GM12878 (cell line): ENCODE results near the gene MRTFB. TPM values are rescaled to one million over a fixed set of nuclear protein-coding genes. Genes with fewer than 3 reads are reported as not detected.
"Not testable (repeated sequence)": the region's sequence is repeated elsewhere in the genome, so short reads cannot be mapped to it uniquely, and the experiment has no call there.

Experiments
- ATAC-seq: fragments of 200-7000 bp; cut with Tn5 transposase; 3 replicates; pipeline ENCODE4 v1.9.1; 2020; ENCODE audit warnings: mild to moderate bottlenecking, moderate library complexity
- BruUV-seq: library from RNA; stranded (reverse); fragments of 400-500 nt; replicated peaks from 2 replicates; lab custom pipeline; 2021; lab: Mats Ljungman, UMichigan
- CTCF ChIA-PET: fragments of 300-600 bp; sonication (Branson Sonifier 250); formaldehyde crosslinking; extraction: SDS; loops from one replicate; lab custom pipeline; 2021; ENCODE audit warnings: inconsistent platforms; lab: Yijun Ruan, JAX
- POLR2A ChIA-PET: fragments of 350-600 bp; formaldehyde crosslinking; extraction: SDS; loops from one replicate; lab custom pipeline; 2021; ENCODE audit warnings: inconsistent platforms; lab: Charles Lee
- RAD21 ChIA-PET: fragments of 300-600 bp; sonication (Branson Sonifier 250); formaldehyde crosslinking; loops from one replicate; lab custom pipeline; 2023; ENCODE audit warnings: antibody characterized with exemption; ENCODE audit not compliant: unreplicated experiment; lab: Charles Lee
- SMC1A ChIA-PET: fragments of 300-600 bp; sonication (Branson Sonifier 250); formaldehyde crosslinking; loops from one replicate; lab custom pipeline; 2023; ENCODE audit not compliant: unreplicated experiment, uncharacterized antibody; lab: Charles Lee
- DNase-seq: peaks from one replicate; pipeline ENCODE4 v3.0.0-alpha.2; 2011; ENCODE audit warnings: low read depth, low spot score
- FAIRE-seq: peaks from 3 replicates; lab custom pipeline; 2011; peaks lifted over from hg19 to GRCh38; lab: Jason Lieb, UNC
- H2AFZ ChIP-seq: 2 replicates; pipeline ENCODE4 v1.6.0; 2011; ENCODE audit warnings: low read depth, low read length, control low read depth; ENCODE audit not compliant: control insufficient read depth
- H3K27ac ChIP-seq: 2 replicates; pipeline ENCODE4 v1.5.1; 2011; ENCODE audit warnings: control low read depth; ENCODE audit not compliant: control insufficient read depth, insufficient read depth
- H3K27me3 ChIP-seq, 2 experiments: replicated peaks in 1 of 2; 2 replicates each; pipeline versions ENCODE4 v1.6.0 to v1.6.1; 2011; ENCODE audit warnings: low read length in 1 of 2; ENCODE audit not compliant: control insufficient read depth in 2 of 2, insufficient read depth in 2 of 2
- H3K36me3 ChIP-seq, 2 experiments: 2 replicates each; pipeline ENCODE4 v1.5.1; 2011; ENCODE audit warnings: low read length in 1 of 2; ENCODE audit not compliant: control insufficient read depth in 2 of 2, insufficient read depth in 2 of 2
- H3K4me1 ChIP-seq: 2 replicates; pipeline ENCODE4 v1.6.1; 2011; ENCODE audit warnings: mild to moderate bottlenecking, low read length, moderate library complexity, mixed read lengths; ENCODE audit not compliant: control insufficient read depth, insufficient read depth
- H3K4me2 ChIP-seq: 2 replicates; pipeline ENCODE4 v1.6.0; 2011; ENCODE audit warnings: control low read depth; ENCODE audit not compliant: control insufficient read depth, insufficient read depth
- H3K4me3 ChIP-seq: fragments of 200-600 bp; sonication (generic); 2 replicates; pipeline ENCODE4 v1.5.1; 2016
- H3K79me2 ChIP-seq: 2 replicates; pipeline ENCODE4 v1.6.0; 2011; ENCODE audit warnings: low read length; ENCODE audit not compliant: control insufficient read depth, insufficient read depth
- H3K9ac ChIP-seq: 2 replicates; pipeline ENCODE4 v1.8.0; 2011; ENCODE audit warnings: low read length, control low read depth, mixed read lengths; ENCODE audit not compliant: control insufficient read depth, insufficient read depth
- H3K9me3 ChIP-seq: replicated peaks from 3 replicates; pipeline ENCODE4 v1.5.1; 2011; ENCODE audit warnings: mild to moderate bottlenecking, low read length; ENCODE audit not compliant: control insufficient read depth, insufficient read depth
- H4K20me1 ChIP-seq: 2 replicates; pipeline ENCODE4 v1.6.0; 2011; ENCODE audit not compliant: control insufficient read depth, insufficient read depth
- ATF7 ChIP-seq: fragments of 450-650 bp; IDR thresholded peaks from 2 replicates; pipeline ENCODE4 v1.6.1; 2016; ENCODE audit warnings: low read depth, mild to moderate bottlenecking
- CBFB ChIP-seq: IDR thresholded peaks from 2 replicates; pipeline ENCODE4 v1.6.1; 2016; ENCODE audit warnings: antibody characterized with exemption, low read depth
- CBX5 ChIP-seq: sonication (generic); IDR thresholded peaks from 2 replicates; pipeline ENCODE4 v1.6.1; 2016; ENCODE audit warnings: low read depth, moderate library complexity, mild to moderate bottlenecking, inconsistent platforms
- CHD1 ChIP-seq: IDR thresholded peaks from 2 replicates; pipeline ENCODE4 v1.6.1; 2012; ENCODE audit warnings: low read depth, low read length, improper control_type of control experiment
- CHD4 ChIP-seq: fragments of 200-600 bp; sonication (generic); IDR thresholded peaks from 2 replicates; pipeline ENCODE4 v1.6.1; 2016; ENCODE audit warnings: mild to moderate bottlenecking
- ESRRA ChIP-seq: IDR thresholded peaks from 2 replicates; pipeline ENCODE4 v1.6.1; 2012; ENCODE audit warnings: mild to moderate bottlenecking, low read length, improper control_type of control experiment
- HCFC1 ChIP-seq: fragments of 150-350 bp; IDR thresholded peaks from 2 replicates; pipeline ENCODE4 v1.6.1; 2014; ENCODE audit warnings: low read length
- KAT2A ChIP-seq: conservative IDR thresholded peaks from 2 replicates; pipeline ENCODE4 v1.6.1; 2011; ENCODE audit warnings: low read depth, low read length; ENCODE audit not compliant: control insufficient read depth
- POU2F2 ChIP-seq: IDR thresholded peaks from 3 replicates; pipeline ENCODE4 v1.6.1; 2011; ENCODE audit warnings: low read depth, mild to moderate bottlenecking, low read length, borderline replicate concordance
- SPI1 ChIP-seq: IDR thresholded peaks from 2 replicates; pipeline ENCODE4 v1.6.1; 2011; ENCODE audit warnings: low read depth, mild to moderate bottlenecking, low read length, moderate library complexity, borderline replicate concordance; ENCODE audit not compliant: insufficient read depth
- TBL1XR1 ChIP-seq: IDR thresholded peaks from 2 replicates; pipeline ENCODE4 v1.6.1; 2012; ENCODE audit warnings: low read depth, low read length, improper control_type of control experiment
- YY1 ChIP-seq: IDR thresholded peaks from 2 replicates; pipeline ENCODE4 v1.6.1; 2011; ENCODE audit warnings: low read depth, mild to moderate bottlenecking, low read length
- ZNF24 ChIP-seq: fragments of 450-650 bp; IDR thresholded peaks from 2 replicates; pipeline ENCODE4 v1.6.1; 2017; ENCODE audit warnings: antibody characterized with exemption, mild to moderate bottlenecking
- WGBS: methylation state at CpG from one replicate; pipeline ENCODE4 v1.1.6; 2016; ENCODE audit warnings: low lambda C conversion rate; ENCODE audit not compliant: insufficient replicate concordance, insufficient coverage; ENCODE audit errors: missing lambda C conversion rate; 5-methylcytosine and 5-hydroxymethylcytosine counted together
- in situ Hi-C: fragments of 300-500 bp; cut with MboI; formaldehyde crosslinking; loops from 9 replicates; pipeline ENCODE4 v1.14.3; 2018; ENCODE audit warnings: mixed read lengths
- intact Hi-C: fragments of 100-400 bp; cut with micrococcal nuclease; formaldehyde crosslinking; loops from one replicate; pipeline ENCODE4 v1.14.2; 2022; ENCODE audit not compliant: unreplicated experiment
- polyA plus RNA-seq, 11 experiments: library from polyadenylated mRNA; depleted of rRNA in 4 of 11; unstranded in 6 of 11; stranded (reverse) in 5 of 11; fragments of >200 nt; fragmentation: Nextera tagmentation in 4 of 11; fragmentation: Illumina TruSeq in 1 of 11; extraction: Ambion mirVana in 4 of 11; extraction: Trizol in 1 of 11; gene quantifications; 1 replicate in 1 of 11; 2 replicates in 10 of 11; pipeline versions ENCODE4 v1.2.1 to v1.2.3, GENCODE V29; 2011 to 2016; ENCODE audit warnings: inconsistent platforms in 2 of 11, missing spikeins in 2 of 11, low read depth in 1 of 11
- total RNA-seq, 4 experiments: library from RNA; depleted of rRNA in 3 of 4; stranded (reverse); fragments of >200 nt in 3 of 4; fragmentation: Illumina TruSeq in 1 of 4; extraction: Trizol in 1 of 4; gene quantifications; 2 replicates each; pipeline versions ENCODE4 v1.2.1 to v1.2.3, GENCODE V29; 2013 to 2021
- TF ChIP-seq, protein P1 (sequence below): IDR thresholded peaks from 2 replicates; pipeline ENCODE4 v1.6.1; 2011; ENCODE audit warnings: low read depth, low read length, improper control_type of control experiment, borderline replicate concordance

MRTFB gene
- total and polyA plus RNA-seq, 10 of the 15 experiments (the other 5 are each of a cell fraction or from before 2014, with no cell fraction given) = 2.1 to 14.3 (median 8.0) TPM

DNA sequence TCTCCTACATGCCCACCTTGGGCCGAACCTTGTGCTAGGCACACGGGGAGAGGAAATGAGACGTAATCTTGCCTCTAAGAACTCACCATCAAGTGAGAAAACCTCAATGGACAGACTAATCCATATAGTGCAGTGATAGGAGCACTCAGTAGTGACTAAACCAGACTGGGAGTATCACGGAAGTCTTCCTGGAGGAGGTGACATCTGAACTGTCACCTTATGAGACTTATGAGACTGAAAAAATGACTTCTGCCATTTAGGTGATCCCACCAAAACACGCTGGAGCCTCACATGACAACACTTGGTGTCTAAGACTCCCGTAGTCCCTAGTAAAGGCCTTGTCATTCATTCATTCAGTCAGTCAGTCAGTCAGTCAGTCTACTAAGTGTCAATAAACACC is 27.3 kb upstream of the MRTFB start:
- CTCF ChIA-PET = interaction anchor here (0.9 kb wide), 1 partner anchor 46 kb away, joined by 3 read pairs; no protein-coding TSS in a partner anchor
- FAIRE-seq = no peak

GRCh38 chr16:14047121-14047859 is 23.8 kb upstream of the MRTFB start:
- 58% methylated on average over 6 of the region's 6 CpGs for WGBS
- H3K9ac ChIP-seq, H3K4me1 ChIP-seq, H3K9me3 ChIP-seq, H3K27me3 ChIP-seq, ATAC-seq, H3K4me3 ChIP-seq, H4K20me1 ChIP-seq, SMC1A ChIA-PET, RAD21 ChIA-PET, H3K79me2 ChIP-seq, BruUV-seq, DNase-seq, intact Hi-C loops, FAIRE-seq, H3K4me2 ChIP-seq, H3K27ac ChIP-seq, H3K36me3 ChIP-seq, H2AFZ ChIP-seq, in situ Hi-C loops, POLR2A ChIA-PET: not testable (repeated sequence)
- CTCF ChIA-PET = interaction anchor here (0.5 kb wide), 1 partner anchor 137 kb away, joined by 5 read pairs; no protein-coding TSS in a partner anchor

More for the DNA sequence above, 27.3 kb upstream of the MRTFB start:
- H3K4me1 ChIP-seq = no peaks in the 10 kb centered on the region
- H2AFZ ChIP-seq = no peak overlapping the region
- in situ Hi-C loops (no loop called here), intact Hi-C loops (no loop called here)
- ChIA-PET SMC1A (no interaction called here), POLR2A (no interaction called here), RAD21 (no interaction called here)
- H4K20me1 ChIP-seq = no peaks in the 10 kb centered on the region
- no TSS peak for BruUV-seq
- H3K4me3 ChIP-seq = no peak overlapping the region
- no peaks in the 10 kb centered on the region for H3K27me3 ChIP-seq
- no peak overlapping the region for H3K4me2 ChIP-seq
- no peaks in the 10 kb centered on the region for H3K36me3 ChIP-seq
- H3K79me2 ChIP-seq = no peaks in the 10 kb centered on the region
- 29% methylated on average over 6 of the region's 6 CpGs for WGBS
- TF ChIP-seq YY1 (no peak), HCFC1 (no peak), TBL1XR1 (no peak), ATF7 (no peak), CBX5 (no peak), ZNF24 (no peak), SPI1 (no peak), CBFB (no peak), CHD1 (no peak), POU2F2 (no peak), KAT2A (no peak), CHD4 (no peak), ESRRA (no peak)
- TF ChIP-seq, protein P1, sequence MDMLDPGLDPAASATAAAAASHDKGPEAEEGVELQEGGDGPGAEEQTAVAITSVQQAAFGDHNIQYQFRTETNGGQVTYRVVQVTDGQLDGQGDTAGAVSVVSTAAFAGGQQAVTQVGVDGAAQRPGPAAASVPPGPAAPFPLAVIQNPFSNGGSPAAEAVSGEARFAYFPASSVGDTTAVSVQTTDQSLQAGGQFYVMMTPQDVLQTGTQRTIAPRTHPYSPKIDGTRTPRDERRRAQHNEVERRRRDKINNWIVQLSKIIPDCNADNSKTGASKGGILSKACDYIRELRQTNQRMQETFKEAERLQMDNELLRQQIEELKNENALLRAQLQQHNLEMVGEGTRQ = no peak
- no peak for ATAC-seq
- no peak overlapping the region for H3K9ac ChIP-seq
- H3K9me3 ChIP-seq = no peaks in the 10 kb centered on the region
- DNase-seq = no peak
- no peak overlapping the region for H3K27ac ChIP-seq
